K562 (cell line): Measurements from ENCODE around the gene APOC1. TPM values are rescaled to one million over a fixed set of nuclear protein-coding genes. Genes with fewer than 3 reads are reported as not detected.

ENCODE experiments used
- ATAC-seq: fragments of 200-7000 bp; cut with Tn5 transposase; 3 replicates; pipeline ENCODE4 v1.9.1; 2020; ENCODE audit warnings: moderate library complexity
- BruUV-seq: library from RNA; stranded (reverse); fragments of 400-500 nt; replicated peaks from 2 replicates; lab custom pipeline; 2021; lab: Mats Ljungman, UMichigan
- CTCF ChIA-PET: fragments of 300-600 bp; formaldehyde crosslinking; extraction: SDS; loops from one replicate; lab custom pipeline; 2021; ENCODE audit warnings: low intra/inter-chr PET ratio; lab: Yijun Ruan, JAX
- POLR2A ChIA-PET: fragments of 300-600, 350-650 bp; sonication (Branson Sonifier 250); formaldehyde crosslinking; extraction: SDS; loops from one replicate; lab custom pipeline; 2021; ENCODE audit warnings: antibody characterized with exemption, inconsistent platforms; lab: Yijun Ruan, JAX
- DNase-seq, 4 experiments: peaks; one replicate each; pipeline versions ENCODE4 v3.0.0 to v3.0.0-alpha.2; 2011 to 2018; ENCODE audit warnings: low spot score in 3 of 4, mixed read lengths in 3 of 4; ENCODE audit errors: extremely low read depth in 1 of 4
- FAIRE-seq: peaks from 2 replicates; lab custom pipeline; 2011; peaks lifted over from hg19 to GRCh38; lab: Jason Lieb, UNC
- H2AFZ ChIP-seq: 2 replicates; pipeline ENCODE4 v1.6.0; 2011; ENCODE audit warnings: low read depth, low read length, control low read depth, inconsistent platforms
- H3K27ac ChIP-seq: fragments of 200-600 bp; 3 replicates; pipeline ENCODE4 v1.8.0; 2011; ENCODE audit warnings: low read depth, mild to moderate bottlenecking, control low read depth, inconsistent platforms, low read length, moderate library complexity, mixed read lengths; ENCODE audit errors: extremely low read depth
- H3K27me3 ChIP-seq, 2 experiments: fragments of 300-600 bp in 1 of 2; 2 replicates in 1 of 2; 3 replicates in 1 of 2; pipeline versions ENCODE4 v1.6.0 to v1.8.0; 2011; ENCODE audit warnings: inconsistent platforms in 2 of 2, low read length in 2 of 2, mild to moderate bottlenecking in 1 of 2, mixed read lengths in 1 of 2, moderate library complexity in 1 of 2; ENCODE audit not compliant: control insufficient read depth in 2 of 2, insufficient read depth in 2 of 2
- H3K36me3 ChIP-seq: fragments of 300-600 bp; 3 replicates; pipeline ENCODE4 v1.8.0; 2011; ENCODE audit warnings: mild to moderate bottlenecking, low read length, inconsistent platforms; ENCODE audit not compliant: control insufficient read depth, insufficient read depth
- H3K4me1 ChIP-seq, 2 experiments: fragments of 200-600 bp in 1 of 2; replicated peaks in 1 of 2; 2 replicates in 1 of 2; 3 replicates in 1 of 2; pipeline versions ENCODE4 v1.5.1 to v1.8.0; 2011; ENCODE audit warnings: inconsistent platforms in 2 of 2, low read length in 2 of 2, mild to moderate bottlenecking in 1 of 2, mixed read lengths in 1 of 2, moderate library complexity in 1 of 2; ENCODE audit not compliant: control insufficient read depth in 2 of 2, insufficient read depth in 2 of 2
- H3K4me2 ChIP-seq: 2 replicates; pipeline ENCODE4 v1.6.1; 2011; ENCODE audit warnings: low read length, control low read depth, inconsistent platforms, mixed read lengths; ENCODE audit not compliant: insufficient read depth
- H3K4me3 ChIP-seq: fragments of 200-600 bp; sonication (generic), shearing (Covaris generic); 2 replicates; pipeline ENCODE4 v1.5.1; 2016; ENCODE audit warnings: control low read depth, inconsistent platforms
- H3K79me2 ChIP-seq: fragments of 200-600 bp; 3 replicates; pipeline ENCODE4 v1.8.0; 2011; ENCODE audit warnings: low read length, inconsistent platforms; ENCODE audit not compliant: control insufficient read depth, insufficient read depth
- H3K9ac ChIP-seq, 2 experiments: 2 replicates each; pipeline versions ENCODE4 v1.6.0 to v1.6.1; 2011; ENCODE audit warnings: low read depth in 2 of 2, low read length in 2 of 2, control low read depth in 1 of 2, inconsistent platforms in 1 of 2, mild to moderate bottlenecking in 1 of 2, mixed read lengths in 1 of 2; ENCODE audit not compliant: insufficient read depth in 1 of 2
- H3K9me1 ChIP-seq: one replicate; pipeline ENCODE4 v1.6.0; 2011; ENCODE audit warnings: inconsistent platforms, mild to moderate bottlenecking, low read length, moderate library complexity; ENCODE audit not compliant: control insufficient read depth, insufficient read depth
- H3K9me3 ChIP-seq: replicated peaks from 2 replicates; pipeline ENCODE4 v1.5.1; 2011; ENCODE audit warnings: low read depth, low read length, inconsistent platforms; ENCODE audit not compliant: control insufficient read depth, insufficient read depth
- H4K20me1 ChIP-seq: replicated peaks from 2 replicates; pipeline ENCODE4 v1.6.1; 2011; ENCODE audit warnings: low read length, inconsistent platforms, mixed read lengths; ENCODE audit not compliant: control insufficient read depth, insufficient read depth
- ID3 ChIP-seq, 2 experiments: fragments of 250-450 bp in 1 of 2; fragments of 450-650 bp in 1 of 2; sonication (Bioruptor Pico) in 1 of 2; IDR thresholded peaks; 2 replicates each; pipeline versions ENCODE4 v1.6.1 to v1.8.0; 2016 to 2021; ENCODE audit warnings: mild to moderate bottlenecking in 2 of 2, moderate library complexity in 2 of 2, missing compliant biosample characterization in 1 of 2, missing genetic modification characterization in 1 of 2
- MAZ ChIP-seq, 2 experiments: fragments of 450-650 bp in 1 of 2; sonication (generic) in 1 of 2; formaldehyde crosslinking; IDR thresholded peaks in 1 of 2; conservative IDR thresholded peaks in 1 of 2; 2 replicates each; pipeline versions ENCODE4 v1.4.0 to v1.5.0; 2020; ENCODE audit warnings: mild to moderate bottlenecking in 1 of 2, missing genetic modification reagents in 1 of 2
- MCM2 ChIP-seq: fragments of 450-650 bp; IDR thresholded peaks from 2 replicates; pipeline ENCODE4 v1.6.1; 2017; ENCODE audit warnings: low read depth, mild to moderate bottlenecking
- NR2F6 ChIP-seq: fragments of 450-650 bp; formaldehyde crosslinking; IDR thresholded peaks from 2 replicates; pipeline ENCODE4 v1.4.0; 2020; ENCODE audit warnings: mild to moderate bottlenecking
- PURB ChIP-seq: sonication (generic); formaldehyde crosslinking; IDR thresholded peaks from 2 replicates; pipeline ENCODE4 v1.9.0; 2021; ENCODE audit warnings: low read depth, mild to moderate bottlenecking, missing genetic modification reagents
- SPI1 ChIP-seq: IDR thresholded peaks from 2 replicates; pipeline ENCODE4 v1.6.1; 2011; ENCODE audit warnings: low read depth, low read length, control low read depth, borderline replicate concordance
- THAP7 ChIP-seq: fragments of 250-450 bp; sonication (Bioruptor Pico); IDR thresholded peaks from 2 replicates; pipeline ENCODE4 v1.5.0; 2021
- ZBTB8A ChIP-seq: fragments of 450-650 bp; IDR thresholded peaks from 2 replicates; pipeline ENCODE4 v1.6.1; 2018; ENCODE audit warnings: mild to moderate bottlenecking, moderate library complexity; ENCODE audit not compliant: partially characterized antibody
- ZBTB9 ChIP-seq: fragments of 450-650 bp; formaldehyde crosslinking; IDR thresholded peaks from 2 replicates; pipeline ENCODE4 v1.4.0; 2020; ENCODE audit warnings: mild to moderate bottlenecking, moderate library complexity
- ZNF12 ChIP-seq: sonication (generic); formaldehyde crosslinking; IDR thresholded peaks from 2 replicates; pipeline ENCODE4 v1.4.0; 2020; ENCODE audit warnings: mild to moderate bottlenecking, missing genetic modification reagents
- ZNF507 ChIP-seq: conservative IDR thresholded peaks from 2 replicates; pipeline ENCODE4 v1.6.1; 2017; ENCODE audit warnings: missing genetic modification characterization, missing compliant biosample characterization
- ZNF655 ChIP-seq: fragments of 250-450 bp; sonication (Bioruptor Pico); IDR thresholded peaks from 2 replicates; pipeline ENCODE4 v1.5.0; 2021
- ZNF717 ChIP-seq: fragments of 250-450 bp; sonication (Bioruptor Pico); IDR thresholded peaks from 2 replicates; pipeline ENCODE4 v1.5.0; 2021
- ZNF764 ChIP-seq: fragments of 250-450 bp; sonication (Bioruptor Pico); IDR thresholded peaks from 2 replicates; pipeline ENCODE4 v1.4.0; 2020; ENCODE audit warnings: low read depth, mild to moderate bottlenecking, moderate library complexity
- WGBS: fragments of 100-300 bp; shearing (Covaris generic); methylation state at CpG from one replicate; pipeline ENCODE4 v1.1.6; 2016; ENCODE audit warnings: low coverage, mixed read lengths; ENCODE audit not compliant: insufficient coverage; ENCODE audit errors: missing lambda C conversion rate; 5-methylcytosine and 5-hydroxymethylcytosine counted together
- in situ Hi-C: fragments of 300-500 bp; cut with MboI; formaldehyde crosslinking; loops from 4 replicates; pipeline ENCODE4 v1.15.0; 2018; ENCODE audit warnings: inconsistent platforms, mixed read lengths
- intact Hi-C: fragments of 100-400 bp; cut with micrococcal nuclease; formaldehyde crosslinking; loops from 2 replicates; pipeline ENCODE4 v1.14.2; 2022
- polyA plus RNA-seq, 8 experiments: library from polyadenylated mRNA; depleted of rRNA in 4 of 8; stranded (reverse) in 5 of 8; unstranded in 3 of 8; fragments of >200 nt; fragmentation: Nextera tagmentation in 2 of 8; fragmentation: Illumina TruSeq in 1 of 8; extraction: Ambion mirVana in 2 of 8; extraction: Trizol in 1 of 8; gene quantifications; 2 replicates each; pipeline versions ENCODE4 v1.2.1 to v1.2.3, GENCODE V29; 2011 to 2014; ENCODE audit warnings: inconsistent platforms in 1 of 8, missing spikeins in 1 of 8
- total RNA-seq, 7 experiments: library from RNA; depleted of rRNA in 6 of 7; stranded (reverse); fragments of >200 nt in 6 of 7; fragmentation: Illumina TruSeq in 2 of 7; extraction: Trizol in 2 of 7; gene quantifications; 2 replicates each; pipeline versions ENCODE4 v1.2.1 to v1.2.3, GENCODE V29; 2011 to 2021; ENCODE audit warnings: low replicate concordance in 1 of 7

Gene APOC1
- total and polyA plus RNA-seq, 9 of the 15 experiments (the other 6 are each of a cell fraction or from before 2014, with no cell fraction given), result 115 to 408 (median 220) TPM

- TF ChIP-seq THAP7 (CRISPR knock-in tag) (no peak), ZBTB8A (no peak), MCM2 (no peak), MAZ (CRISPR knock-in tag; conservative IDR thresholded peaks at IDR 0.05 in 1 of 2, IDR thresholded peaks at IDR 0.05 in 1 of 2) (peak in 1 of 2 experiments; percentile 20; a peak in 1 of 4 replicates), ZBTB9 (no peak)
These were observed 37.1 kb downstream of the APOC1 start (continued) for GRCh38 chr19:44951179-44952159.

GRCh38 chr19:44954278-44954648, 39.9 kb downstream of the APOC1 start:
- POLR2A ChIA-PET, result interaction anchor here (0.6 to 1.6 kb wide), 11 partner anchors 10 to 1790 kb away, joined by 3 to 8 read pairs (median 4); partner anchors contain the start of genes APOE and TRAPPC6A
- no peak for FAIRE-seq
- in situ Hi-C loops, result loop anchor here (5.0 kb wide), 1 partner anchor 42 kb away; the partner anchor contains the start of gene APOC1
- TF ChIP-seq ZNF507 (tag) (no peak), PURB (CRISPR knock-in tag) (no peak), ZNF12 (0 out of 2 replicates have a peak, but pooled peaks have one; percentile 2), ZNF655 (CRISPR knock-in tag) (no peak), ZNF764 (CRISPR knock-in tag) (no peak), ID3 (CRISPR knock-in tag; IDR thresholded peaks at IDR 0.05) (no peak), ID3 (tag; IDR thresholded peaks at IDR 0.05) (no peak), NR2F6 (CRISPR knock-in tag) (no peak), SPI1 (no peak), ZNF717 (CRISPR knock-in tag) (no peak)

More at GRCh38 chr19:44954278-44954648, 39.9 kb downstream of the APOC1 start:
- Histone ChIP-seq H3K4me3 (peak overlapping the region; percentile 100), H3K27ac (peak overlapping the region; percentile 90), H3K36me3 (peaks cover 15% of the 10 kb centered on the region; the same call in 2 of the 3 replicates), H3K9me3 (no peaks in the 10 kb centered on the region), H3K9ac (peak overlapping the region; percentile 86 to 89), H3K27me3 (no peaks in the 10 kb centered on the region), H3K4me2 (peak overlapping the region; percentile 90), H2AFZ (peak overlapping the region; percentile 92), H3K9me1 (peaks cover 4% of the 10 kb centered on the region), H3K4me1 (peaks cover 16 to 31% of the 10 kb centered on the region in 2 experiments; a peak in 4 of 5 replicates), H3K79me2 (peaks cover 50% of the 10 kb centered on the region), H4K20me1 (peaks cover 13% of the 10 kb centered on the region; the same call in 1 of the 2 replicates)
- 21% methylated on average over 12 of the region's 13 CpGs for WGBS
- intact Hi-C loops, result no loop called here
- DNase-seq (peak in 1 of 4 experiments; percentile 16), ATAC-seq (no peak)
- no TSS peak for BruUV-seq
- CTCF ChIA-PET, result no interaction called here
